B cell (primary cell): Measurements from ENCODE around the gene NFATC2.

Experiments
- EZH2 ChIP-seq: IDR thresholded peaks from 2 replicates; pipeline ENCODE4 v1.6.1; 2012; ENCODE audit warnings: borderline replicate concordance, low read depth, mild to moderate bottlenecking, moderate library complexity, low read length; ENCODE audit not compliant: insufficient read depth, poor library complexity, severe bottlenecking
- TF ChIP-seq, protein P1 (sequence below): fragments of 200-600 bp; IDR thresholded peaks from one replicate; pipeline ENCODE4 v1.8.0; 2022; ENCODE audit warnings: antibody characterized with exemption, mild to moderate bottlenecking

DNA sequence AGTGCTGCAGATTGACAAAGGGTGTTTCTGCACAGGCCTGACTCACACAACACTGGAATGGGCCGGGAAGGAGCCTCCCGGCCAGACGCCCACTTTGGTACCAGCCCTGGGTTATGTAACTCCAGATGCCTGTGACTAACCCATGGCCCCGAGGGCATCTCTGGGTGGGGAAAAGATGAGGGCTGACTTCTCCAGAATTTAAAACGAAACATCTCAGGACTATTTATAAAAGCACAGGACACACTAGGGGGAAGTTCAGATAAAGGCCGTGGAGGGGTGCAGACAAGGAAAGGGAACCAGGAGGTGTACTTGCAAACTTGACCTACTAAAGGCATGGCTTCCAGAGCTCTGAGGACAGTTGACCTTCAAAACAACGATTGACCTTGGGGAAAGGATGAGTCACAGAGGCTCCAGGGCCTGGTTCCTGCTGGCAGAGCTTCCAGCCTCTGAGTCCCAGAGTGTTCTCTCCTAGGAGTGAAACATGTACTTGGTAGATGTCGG is 196.9 kb downstream of the NFATC2 start:
- TF ChIP-seq, protein P1, sequence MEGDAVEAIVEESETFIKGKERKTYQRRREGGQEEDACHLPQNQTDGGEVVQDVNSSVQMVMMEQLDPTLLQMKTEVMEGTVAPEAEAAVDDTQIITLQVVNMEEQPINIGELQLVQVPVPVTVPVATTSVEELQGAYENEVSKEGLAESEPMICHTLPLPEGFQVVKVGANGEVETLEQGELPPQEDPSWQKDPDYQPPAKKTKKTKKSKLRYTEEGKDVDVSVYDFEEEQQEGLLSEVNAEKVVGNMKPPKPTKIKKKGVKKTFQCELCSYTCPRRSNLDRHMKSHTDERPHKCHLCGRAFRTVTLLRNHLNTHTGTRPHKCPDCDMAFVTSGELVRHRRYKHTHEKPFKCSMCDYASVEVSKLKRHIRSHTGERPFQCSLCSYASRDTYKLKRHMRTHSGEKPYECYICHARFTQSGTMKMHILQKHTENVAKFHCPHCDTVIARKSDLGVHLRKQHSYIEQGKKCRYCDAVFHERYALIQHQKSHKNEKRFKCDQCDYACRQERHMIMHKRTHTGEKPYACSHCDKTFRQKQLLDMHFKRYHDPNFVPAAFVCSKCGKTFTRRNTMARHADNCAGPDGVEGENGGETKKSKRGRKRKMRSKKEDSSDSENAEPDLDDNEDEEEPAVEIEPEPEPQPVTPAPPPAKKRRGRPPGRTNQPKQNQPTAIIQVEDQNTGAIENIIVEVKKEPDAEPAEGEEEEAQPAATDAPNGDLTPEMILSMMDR, result no peak
- TF ChIP-seq EZH2, result no peak
